ENCODE data around the gene XPR1. TPM values are rescaled to one million over a fixed set of nuclear protein-coding genes. Genes with fewer than 3 reads are reported as not detected.

Gene XPR1
- total RNA-seq, 1 experiment from 2014 or later, result 36.1 TPM

DNA sequence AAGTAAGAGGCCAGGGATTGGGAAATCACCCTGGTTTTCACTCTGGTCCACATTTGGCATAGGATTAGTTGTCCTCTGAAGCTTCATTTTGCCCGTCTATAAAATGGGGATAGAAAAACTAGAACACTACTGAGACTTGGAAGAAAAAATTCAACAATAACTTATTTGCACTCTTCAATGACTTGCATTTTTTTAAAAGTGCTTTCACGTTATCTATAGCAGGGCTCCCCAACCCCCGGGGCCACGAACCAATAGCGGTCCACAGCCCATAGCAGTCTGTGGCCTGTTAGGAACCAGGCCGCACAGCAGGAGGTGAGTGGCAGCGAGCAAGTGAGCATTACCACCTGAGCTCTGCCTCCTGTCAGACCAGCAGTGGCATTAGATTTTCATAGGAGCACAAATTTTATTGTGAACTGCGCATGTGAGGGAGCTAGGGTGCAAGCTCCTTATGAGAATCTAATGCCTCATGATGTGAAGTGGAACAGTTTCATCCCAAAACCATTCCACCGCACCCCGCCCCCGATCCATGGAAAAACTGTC is 283.7 kb downstream of the XPR1 start:
- BruUV-seq (replicated peaks), result no TSS peak
- Histone ChIP-seq H3K27ac (ENCODE audit: low read length) (no peak overlapping the region), H3K36me3 (ENCODE audit: control insufficient read depth, insufficient read depth, low read length) (no peaks in the 10 kb centered on the region), H3K4me3 (ENCODE audit: low read depth in 2 of 2, low read length in 2 of 2) (no peak overlapping the region), H3K4me1 (ENCODE audit: control insufficient read depth, insufficient read depth, low read length) (peaks cover 3% of the 10 kb centered on the region; the same call in 1 of the 2 replicates), H3K9me3 (ENCODE audit: control insufficient read depth, insufficient read depth, low read depth, low read length) (no peaks in the 10 kb centered on the region), H3K27me3 (ENCODE audit: control insufficient read depth, insufficient read depth, low read length) (no peaks in the 10 kb centered on the region)
- intact Hi-C loops (cut with micrococcal nuclease; ENCODE audit: unreplicated experiment) (no loop called here), in situ Hi-C loops (cut with HindIII; ENCODE audit: low pct_unique_long_range_greater_than_20kb, low sequenced_read_pairs) (no loop called here)
- ATAC-seq (no peak), DNase-seq (ENCODE audit: low read depth, low spot score) (no peak)
- POLR2A ChIA-PET, result no interaction called here
- TF ChIP-seq SIN3A (IDR thresholded peaks at IDR 0.05; ENCODE audit: borderline replicate concordance, insufficient read depth, low read depth, low read length), result no peak
- no peak for TF ChIP-seq TCF7L2 (IDR thresholded peaks at IDR 0.05; ENCODE audit: low read depth, low read length)
- TF ChIP-seq POLR2AphosphoS5 (IDR thresholded peaks at IDR 0.05; ENCODE audit: low read depth, low read length), result no peak
- TF ChIP-seq, protein P1, sequence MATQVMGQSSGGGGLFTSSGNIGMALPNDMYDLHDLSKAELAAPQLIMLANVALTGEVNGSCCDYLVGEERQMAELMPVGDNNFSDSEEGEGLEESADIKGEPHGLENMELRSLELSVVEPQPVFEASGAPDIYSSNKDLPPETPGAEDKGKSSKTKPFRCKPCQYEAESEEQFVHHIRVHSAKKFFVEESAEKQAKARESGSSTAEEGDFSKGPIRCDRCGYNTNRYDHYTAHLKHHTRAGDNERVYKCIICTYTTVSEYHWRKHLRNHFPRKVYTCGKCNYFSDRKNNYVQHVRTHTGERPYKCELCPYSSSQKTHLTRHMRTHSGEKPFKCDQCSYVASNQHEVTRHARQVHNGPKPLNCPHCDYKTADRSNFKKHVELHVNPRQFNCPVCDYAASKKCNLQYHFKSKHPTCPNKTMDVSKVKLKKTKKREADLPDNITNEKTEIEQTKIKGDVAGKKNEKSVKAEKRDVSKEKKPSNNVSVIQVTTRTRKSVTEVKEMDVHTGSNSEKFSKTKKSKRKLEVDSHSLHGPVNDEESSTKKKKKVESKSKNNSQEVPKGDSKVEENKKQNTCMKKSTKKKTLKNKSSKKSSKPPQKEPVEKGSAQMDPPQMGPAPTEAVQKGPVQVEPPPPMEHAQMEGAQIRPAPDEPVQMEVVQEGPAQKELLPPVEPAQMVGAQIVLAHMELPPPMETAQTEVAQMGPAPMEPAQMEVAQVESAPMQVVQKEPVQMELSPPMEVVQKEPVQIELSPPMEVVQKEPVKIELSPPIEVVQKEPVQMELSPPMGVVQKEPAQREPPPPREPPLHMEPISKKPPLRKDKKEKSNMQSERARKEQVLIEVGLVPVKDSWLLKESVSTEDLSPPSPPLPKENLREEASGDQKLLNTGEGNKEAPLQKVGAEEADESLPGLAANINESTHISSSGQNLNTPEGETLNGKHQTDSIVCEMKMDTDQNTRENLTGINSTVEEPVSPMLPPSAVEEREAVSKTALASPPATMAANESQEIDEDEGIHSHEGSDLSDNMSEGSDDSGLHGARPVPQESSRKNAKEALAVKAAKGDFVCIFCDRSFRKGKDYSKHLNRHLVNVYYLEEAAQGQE (IDR thresholded peaks at IDR 0.05; ENCODE audit: insufficient read depth in 1 of 2, low read depth in 2 of 2, low read length in 1 of 2), result no peak
- TF ChIP-seq, protein P2, sequence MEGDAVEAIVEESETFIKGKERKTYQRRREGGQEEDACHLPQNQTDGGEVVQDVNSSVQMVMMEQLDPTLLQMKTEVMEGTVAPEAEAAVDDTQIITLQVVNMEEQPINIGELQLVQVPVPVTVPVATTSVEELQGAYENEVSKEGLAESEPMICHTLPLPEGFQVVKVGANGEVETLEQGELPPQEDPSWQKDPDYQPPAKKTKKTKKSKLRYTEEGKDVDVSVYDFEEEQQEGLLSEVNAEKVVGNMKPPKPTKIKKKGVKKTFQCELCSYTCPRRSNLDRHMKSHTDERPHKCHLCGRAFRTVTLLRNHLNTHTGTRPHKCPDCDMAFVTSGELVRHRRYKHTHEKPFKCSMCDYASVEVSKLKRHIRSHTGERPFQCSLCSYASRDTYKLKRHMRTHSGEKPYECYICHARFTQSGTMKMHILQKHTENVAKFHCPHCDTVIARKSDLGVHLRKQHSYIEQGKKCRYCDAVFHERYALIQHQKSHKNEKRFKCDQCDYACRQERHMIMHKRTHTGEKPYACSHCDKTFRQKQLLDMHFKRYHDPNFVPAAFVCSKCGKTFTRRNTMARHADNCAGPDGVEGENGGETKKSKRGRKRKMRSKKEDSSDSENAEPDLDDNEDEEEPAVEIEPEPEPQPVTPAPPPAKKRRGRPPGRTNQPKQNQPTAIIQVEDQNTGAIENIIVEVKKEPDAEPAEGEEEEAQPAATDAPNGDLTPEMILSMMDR (IDR thresholded peaks at IDR 0.05), result no peak
- CTCF ChIA-PET, result no interaction called here

DNA sequence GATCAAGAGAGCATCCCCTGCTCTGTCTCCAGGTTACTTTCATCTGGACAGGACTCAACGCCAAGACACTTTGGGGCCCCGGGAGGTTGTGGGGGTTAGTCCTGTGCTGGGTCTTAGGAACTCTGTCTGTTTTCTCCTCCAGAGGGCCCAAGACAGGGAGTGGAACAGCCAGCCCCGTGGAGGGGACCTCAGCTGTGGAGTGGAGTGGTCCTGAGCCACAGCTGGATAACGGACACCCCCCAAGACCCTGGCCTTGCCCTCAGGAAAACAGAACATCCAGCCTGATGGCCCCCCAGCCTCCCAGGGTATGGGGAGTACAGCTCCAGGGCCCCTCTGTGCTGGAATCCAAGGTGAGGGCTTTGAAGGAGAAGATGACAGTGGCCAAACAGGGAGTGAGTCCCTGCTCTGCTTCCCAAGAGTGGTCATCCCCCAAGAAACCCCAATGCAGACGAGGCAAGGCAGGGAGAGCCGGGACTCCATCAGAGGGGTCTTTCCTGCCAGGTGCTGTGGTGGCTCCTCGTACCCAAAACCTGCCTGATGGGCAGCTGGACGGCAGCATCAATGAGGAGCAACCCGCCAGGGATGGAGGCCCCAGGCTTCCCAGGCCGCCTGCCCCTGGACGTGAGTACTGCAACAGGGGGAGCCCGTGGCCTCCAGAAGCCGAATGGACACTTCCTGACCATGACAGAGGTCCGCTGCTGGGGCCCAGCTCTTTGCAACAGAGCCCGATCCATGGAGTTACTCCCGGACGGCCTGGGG is 284.4 kb downstream of the XPR1 start:
- Histone ChIP-seq H3K4me3 (ENCODE audit: low read depth in 2 of 2, low read length in 2 of 2) (no peak overlapping the region), H3K9me3 (ENCODE audit: control insufficient read depth, insufficient read depth, low read depth, low read length) (no peaks in the 10 kb centered on the region), H3K36me3 (ENCODE audit: control insufficient read depth, insufficient read depth, low read length) (no peaks in the 10 kb centered on the region), H3K4me1 (ENCODE audit: control insufficient read depth, insufficient read depth, low read length) (peaks cover 3% of the 10 kb centered on the region; the same call in 1 of the 2 replicates), H3K27ac (ENCODE audit: low read length) (no peak overlapping the region), H3K27me3 (ENCODE audit: control insufficient read depth, insufficient read depth, low read length) (no peaks in the 10 kb centered on the region)
- intact Hi-C loops (cut with micrococcal nuclease; ENCODE audit: unreplicated experiment), result no loop called here
- no peak for ATAC-seq
- POLR2A ChIA-PET, result no interaction called here
- in situ Hi-C loops (cut with HindIII; ENCODE audit: low pct_unique_long_range_greater_than_20kb, low sequenced_read_pairs), result no loop called here
- TF ChIP-seq, protein P1 (IDR thresholded peaks at IDR 0.05; ENCODE audit: insufficient read depth in 1 of 2, low read depth in 2 of 2, low read length in 1 of 2), result no peak
- TF ChIP-seq TCF7L2 (IDR thresholded peaks at IDR 0.05; ENCODE audit: low read depth, low read length) (no peak), POLR2AphosphoS5 (IDR thresholded peaks at IDR 0.05; ENCODE audit: low read depth, low read length) (no peak), SIN3A (IDR thresholded peaks at IDR 0.05; ENCODE audit: borderline replicate concordance, insufficient read depth, low read depth, low read length) (no peak)
- TF ChIP-seq, protein P2 (IDR thresholded peaks at IDR 0.05), result no peak
- CTCF ChIA-PET, result interaction anchor here (0.6 kb wide), 1 partner anchor 32 kb away, joined by 5 read pairs; no protein-coding TSS in a partner anchor
- no TSS peak for BruUV-seq (replicated peaks)
- DNase-seq (ENCODE audit: low read depth, low spot score), result no peak
